Left renal pelvis (tissue), 4 donors: ENCODE measurements around the gene COL25A1. TPM values are rescaled to one million over a fixed set of nuclear protein-coding genes. Genes with fewer than 3 reads are reported as not detected.
A peak's percentile ranks its signal among the peaks of the same experiment; 100 is the strongest.
"Not testable (repeated sequence)": the region's sequence is repeated elsewhere in the genome, so short reads cannot be mapped to it uniquely, and the experiment has no call there.

Source experiments
- DNase-seq, 4 donors: peaks; one replicate each; pipeline ENCODE4 v3.0.0-alpha.2; 2013; ENCODE audit warnings: low read depth in 4 of 4, low spot score in 3 of 4
- polyA plus RNA-seq, 4 donors: library from polyadenylated mRNA; unstranded; fragments of 120-200 nt; gene quantifications; one replicate each; pipeline ENCODE4 v1.2.1, GENCODE V29; 2013; ENCODE audit not compliant: insufficient read length in 4 of 4

The COL25A1 gene
- polyA plus RNA-seq, 4 donors = 12.5 to 28.5 (median 17.1) TPM

DNA sequence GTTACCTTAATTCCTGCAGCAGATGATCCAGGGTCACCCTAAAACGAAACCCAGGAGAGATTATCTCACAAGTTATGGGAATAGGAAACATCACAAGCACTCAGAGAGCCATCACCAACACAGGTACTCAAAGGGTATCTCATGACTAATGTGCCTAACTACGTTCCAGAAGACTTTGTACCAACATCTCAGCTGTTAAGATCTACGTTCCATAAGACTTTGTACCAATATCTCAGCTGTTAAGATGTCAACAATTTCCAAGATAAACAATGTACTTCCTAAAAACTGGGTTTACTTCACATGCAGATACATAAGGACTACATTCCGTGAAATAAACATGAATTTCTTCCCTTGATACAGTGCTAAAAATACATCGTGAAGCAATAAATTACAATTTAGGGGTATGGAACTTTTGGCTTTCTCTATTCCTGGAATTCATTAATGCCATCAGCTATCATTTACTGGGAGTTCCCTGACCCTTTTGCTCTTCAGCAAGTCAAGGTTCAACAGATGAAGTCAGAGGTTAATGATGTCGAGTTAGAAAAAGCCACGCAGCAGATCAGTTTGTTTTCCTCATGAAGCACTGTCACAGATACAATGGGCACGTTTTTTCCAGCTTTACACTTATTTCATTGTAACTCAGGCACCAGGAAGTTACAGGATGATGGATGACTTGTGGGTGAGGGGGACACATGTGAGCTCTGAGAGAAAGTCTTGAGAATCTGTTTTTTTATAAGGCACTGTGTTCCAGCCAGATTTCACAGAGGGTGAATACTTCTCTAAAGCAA is 412.6 kb downstream of the COL25A1 start:
- DNase-seq = no peak

GRCh38 chr4:108888769-108889168 is 413.7 kb downstream of the COL25A1 start:
- no peak for DNase-seq

DNA sequence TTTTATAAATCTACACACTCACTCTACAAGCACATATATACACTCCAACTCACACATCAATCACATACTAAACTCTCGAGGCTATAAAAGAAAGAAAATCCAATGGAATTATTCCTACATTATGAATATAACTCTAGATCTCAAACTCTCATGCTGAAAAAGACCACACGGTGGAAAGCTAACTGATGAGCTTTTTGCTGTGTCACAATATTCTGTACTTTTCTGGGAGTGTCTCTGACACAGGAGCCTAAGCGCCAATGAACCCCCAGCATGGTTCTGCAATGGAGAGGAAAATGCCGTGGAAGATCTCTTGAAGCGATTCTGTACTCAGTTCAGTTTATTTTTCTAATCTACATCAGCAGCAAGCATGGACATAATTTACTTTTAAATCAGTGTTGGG is 415.4 kb downstream of the COL25A1 start:
- DNase-seq = no peak

GRCh38 chr4:108885211-108885610 is 417.2 kb downstream of the COL25A1 start:
- no peak for DNase-seq

DNA sequence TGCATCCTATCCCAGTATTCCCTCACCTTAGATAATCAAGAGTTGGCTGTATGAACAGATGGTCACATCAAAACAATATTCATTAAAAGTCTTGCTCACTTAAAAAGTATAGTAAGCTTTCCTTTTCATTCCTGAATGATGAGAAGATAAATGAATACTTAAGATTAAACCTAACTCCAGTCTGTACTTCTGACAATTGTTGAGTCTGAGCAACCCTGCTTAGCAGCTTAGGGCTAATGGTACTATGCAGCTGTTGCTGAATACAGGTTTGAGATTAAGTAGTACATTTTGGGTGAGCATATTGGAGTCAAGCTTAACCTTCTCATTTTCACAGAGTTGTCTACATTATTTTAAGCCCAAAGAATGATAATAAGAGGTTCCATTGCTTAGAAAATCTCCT is 417.9 kb downstream of the COL25A1 start:
- no peak for DNase-seq

DNA sequence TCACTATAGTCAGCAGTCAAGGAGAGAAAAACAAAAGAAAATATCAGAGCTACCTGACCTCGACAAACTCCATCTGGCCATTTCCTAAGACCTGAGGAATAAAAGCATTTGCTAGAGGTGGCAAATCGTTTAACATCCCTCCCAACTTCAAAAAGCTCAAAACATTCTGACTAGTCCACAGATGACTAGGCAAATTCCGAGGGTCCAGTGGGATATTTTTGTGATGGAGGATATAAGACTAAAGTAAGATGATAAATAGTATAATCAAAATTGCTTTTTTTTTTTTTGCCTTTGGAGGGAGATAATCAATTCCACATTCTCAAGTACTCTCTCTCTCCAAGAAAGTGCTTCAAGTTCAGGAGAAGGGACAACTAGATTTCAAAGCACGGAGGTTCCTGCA is 420.5 kb downstream of the COL25A1 start:
- DNase-seq = no peak

DNA sequence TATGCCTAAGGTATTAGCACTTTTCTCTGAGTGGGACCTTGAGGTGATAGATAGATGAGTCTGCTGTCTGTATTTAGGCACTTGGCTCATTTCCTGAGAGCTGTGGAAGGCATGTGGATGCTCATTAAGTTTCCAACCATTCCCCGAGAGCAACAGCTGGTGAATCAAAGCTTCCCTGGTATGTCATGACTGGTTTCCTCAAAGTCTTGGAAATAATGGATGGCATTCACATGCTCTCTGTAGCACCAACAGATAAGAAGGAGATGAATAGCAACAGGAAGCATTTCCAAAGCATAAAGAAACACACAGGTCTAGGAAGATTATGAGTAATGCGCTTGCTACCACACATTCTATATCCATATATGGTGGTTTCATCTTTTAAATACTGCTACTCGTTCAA is 421.3 kb downstream of the COL25A1 start:
- DNase-seq = no peak

DNA sequence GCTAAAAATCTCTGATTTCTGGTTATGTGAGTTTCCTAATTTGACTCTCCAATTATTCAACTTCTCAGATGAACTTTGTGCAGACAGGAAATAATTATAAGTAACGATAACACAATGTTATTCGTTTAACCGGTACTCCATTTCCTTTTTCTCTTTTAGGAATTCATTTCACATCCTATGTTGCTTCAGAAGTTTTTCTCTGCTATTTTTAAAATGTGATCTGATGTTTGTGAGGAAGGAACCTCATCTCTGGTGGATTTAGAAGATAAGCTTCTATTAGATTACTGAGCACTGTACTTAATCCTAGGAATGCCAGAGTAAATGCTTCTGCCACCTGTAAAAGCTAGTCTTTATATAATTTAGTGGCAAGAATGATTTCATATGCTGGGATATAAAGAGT is 423.7 kb downstream of the COL25A1 start:
- no peak for DNase-seq

DNA sequence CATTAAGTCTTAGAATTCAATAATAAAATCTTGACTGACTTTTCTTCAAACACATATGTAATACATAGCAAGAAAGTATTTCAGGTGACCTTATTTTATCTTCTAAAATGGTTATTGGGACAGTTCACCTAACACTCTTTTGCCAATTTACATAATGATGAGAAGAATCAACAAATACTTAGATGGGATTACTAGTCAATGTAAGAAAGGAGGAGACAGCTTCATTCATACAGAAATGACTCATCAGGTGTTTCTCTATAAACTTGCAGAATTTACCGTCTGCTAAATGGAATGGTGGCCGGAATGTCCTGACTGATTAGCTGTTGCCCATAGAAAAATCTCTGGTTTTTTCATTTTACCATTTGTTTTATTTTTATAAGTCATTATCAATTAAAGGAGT is 424.6 kb downstream of the COL25A1 start:
- DNase-seq = no peak

DNA sequence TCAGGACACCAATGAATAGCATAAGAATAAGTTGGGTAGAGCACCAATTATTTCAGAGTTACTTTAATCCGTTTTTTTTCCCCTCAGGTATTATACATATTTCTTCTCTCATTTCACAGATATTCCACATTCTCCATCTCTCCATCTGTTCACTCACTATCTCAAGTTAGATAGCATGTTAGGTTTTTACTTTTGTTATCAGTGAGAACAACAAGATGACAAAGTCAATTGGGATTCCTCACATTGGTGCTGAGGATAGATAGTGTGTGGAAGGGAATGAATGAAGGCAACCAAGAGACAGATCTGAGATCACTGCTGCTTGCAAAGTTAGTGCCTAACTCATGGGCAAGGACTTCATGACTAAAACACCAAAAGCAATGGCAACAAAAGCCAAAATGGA is 427.7 kb downstream of the COL25A1 start:
- no peak for DNase-seq

DNA sequence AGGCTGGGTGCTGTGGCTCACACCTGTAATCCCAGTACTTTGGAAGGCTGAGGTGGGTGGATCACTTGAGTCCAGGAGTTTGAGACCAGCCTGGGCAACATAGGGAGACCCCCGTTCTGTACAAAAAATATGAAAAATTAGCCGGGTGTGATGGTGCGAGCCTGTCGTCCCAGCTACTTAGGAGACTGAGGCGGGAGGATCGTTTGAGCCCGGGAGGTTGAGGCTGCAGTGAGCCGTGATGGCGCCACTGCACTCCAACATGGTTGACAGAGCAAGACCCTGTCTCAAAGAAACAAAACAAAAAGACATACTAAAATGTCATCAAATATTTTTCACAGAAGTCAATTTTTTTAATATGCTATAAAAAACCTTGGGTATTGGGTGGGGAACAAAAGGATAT is 432.5 kb downstream of the COL25A1 start:
- DNase-seq = not testable (repeated sequence)

- DNase-seq = no peak
Observed at GRCh38 chr4:108868606-108869227, 433.7 kb downstream of the COL25A1 start.

- no peak for DNase-seq
Observed at GRCh38 chr4:108867476-108867875, 435.0 kb downstream of the COL25A1 start.

- peak in 3 of 4 donors; percentile 8 to 29 (median 21) for DNase-seq
Observed at GRCh38 chr4:108861334-108861733, 441.1 kb downstream of the COL25A1 start.

DNA sequence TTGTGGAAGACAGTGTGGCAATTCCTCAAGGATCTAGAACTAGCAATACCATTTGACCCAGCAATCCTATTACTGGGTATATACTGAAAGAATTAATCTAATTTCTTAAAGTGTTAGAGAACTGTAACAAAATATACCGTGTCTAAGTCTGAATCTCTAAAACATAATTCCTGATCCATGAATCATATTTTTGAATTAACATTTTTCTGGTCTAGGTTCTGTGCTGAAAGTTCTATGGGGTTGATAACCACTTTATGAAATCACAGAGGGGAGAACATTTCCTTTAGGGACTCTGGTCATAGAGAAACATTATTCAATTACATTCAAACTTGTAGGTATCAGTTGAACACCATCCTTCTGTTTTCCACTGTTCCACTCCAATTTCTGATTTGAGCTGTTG is 447.7 kb downstream of the COL25A1 start:
- DNase-seq = no peak

- DNase-seq = no peak
Observed at GRCh38 chr4:108852691-108853090, 449.8 kb downstream of the COL25A1 start.

- DNase-seq = no peak
Observed at GRCh38 chr4:108851366-108851765, 451.1 kb downstream of the COL25A1 start.

GRCh38 chr4:108850219-108850649 is 452.2 kb downstream of the COL25A1 start:
- DNase-seq = no peak

GRCh38 chr4:108849611-108850168 is 452.8 kb downstream of the COL25A1 start:
- no peak for DNase-seq

DNA sequence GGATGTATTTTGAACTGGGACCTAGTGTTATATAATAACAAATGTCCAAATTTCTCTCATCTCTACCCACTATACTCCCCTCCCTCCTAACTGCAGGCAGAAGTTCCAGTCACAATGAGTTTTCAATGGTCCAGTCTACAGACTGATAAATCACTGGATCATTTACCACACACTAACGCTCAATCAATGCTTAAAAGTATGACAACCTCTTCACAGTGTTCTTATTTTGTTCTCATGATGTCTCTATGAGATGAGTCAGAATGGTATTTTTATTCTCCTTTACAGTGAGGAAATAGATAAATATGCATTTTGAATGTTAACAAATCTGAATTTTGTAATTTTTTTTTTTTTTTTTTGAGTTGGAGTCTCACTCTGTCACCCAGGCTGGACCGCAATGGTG is 455.9 kb downstream of the COL25A1 start:
- DNase-seq = no peak

GRCh38 chr4:108840426-108840975 is 462.0 kb downstream of the COL25A1 start:
- DNase-seq = no peak

- DNase-seq = no peak
Observed at GRCh38 chr4:108839333-108839732, 463.1 kb downstream of the COL25A1 start.
